Mammary epithelial cell (primary cell): ENCODE results near the gene SPHK1.

Experiments used
- CTCF ChIP-seq, 2 donors: IDR thresholded peaks in 1 of 2; conservative IDR thresholded peaks in 1 of 2; 2 replicates each; pipeline ENCODE4 v1.5.1; 2011 to 2012; ENCODE audit warnings: inconsistent platforms in 2 of 2, low read length in 2 of 2, mild to moderate bottlenecking in 2 of 2, control low read depth in 1 of 2, low read depth in 1 of 2; ENCODE audit not compliant: insufficient read depth in 1 of 2; ENCODE audit errors: extremely low read depth in 1 of 2
- EZH2 ChIP-seq: IDR thresholded peaks from 2 replicates; pipeline ENCODE4 v1.6.1; 2012; ENCODE audit warnings: low read length, inconsistent platforms, borderline replicate concordance

DNA sequence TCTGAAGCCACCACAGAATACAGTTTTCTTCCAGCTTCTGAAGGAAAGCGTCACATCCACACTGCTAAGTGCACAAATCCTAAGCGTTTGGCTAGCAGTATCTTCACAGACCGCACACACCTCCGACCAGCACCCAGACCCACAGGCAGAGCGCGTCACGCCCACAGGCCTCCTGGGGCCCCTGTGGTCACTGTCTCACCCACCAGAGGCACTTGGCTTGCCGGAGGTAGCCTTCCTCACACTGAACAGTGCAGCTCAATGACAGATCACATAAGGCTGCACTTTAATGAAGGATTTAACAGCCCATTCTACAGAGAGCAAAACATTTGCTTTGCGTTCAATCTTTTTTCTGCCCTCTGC, 21.2 kb downstream of the SPHK1 start:
- TF ChIP-seq CTCF (conservative IDR thresholded peaks at IDR 0.05 in 1 of 2, IDR thresholded peaks at IDR 0.05 in 1 of 2; ENCODE audit: extremely low read depth in 1 of 2, insufficient read depth in 1 of 2, low read depth in 1 of 2, low read length in 2 of 2) (no peak), EZH2 (no peak)
